Mucosa of gallbladder (tissue), 1 donor: ENCODE data around the gene FKBP5. TPM values are rescaled to one million over a fixed set of nuclear protein-coding genes. Genes with fewer than 3 reads are reported as not detected.
"Not testable (repeated sequence)": the region's sequence is repeated elsewhere in the genome, so short reads cannot be mapped to it uniquely, and the experiment has no call there.

Experiments
- DNase-seq: peaks from one replicate; pipeline ENCODE4 v3.0.0-alpha.2; 2020; ENCODE audit warnings: low spot score
- total RNA-seq: library from RNA; stranded (reverse); gene quantifications from one replicate; pipeline ENCODE4 v1.2.1, GENCODE V29; 2021
- donor health status: DM: no; HTN: no; CAD: no.

Gene FKBP5
- total RNA-seq, 1 donor from 2014 or later = 174 TPM

GRCh38 chr6:35724059-35724458 is 35.3 kb upstream of the FKBP5 start:
- DNase-seq = no peak

- DNase-seq = no peak
Measured at GRCh38 chr6:35723587-35723986, 34.9 kb upstream of the FKBP5 start.

GRCh38 chr6:35722121-35722761 is 33.5 kb upstream of the FKBP5 start:
- no peak for DNase-seq

GRCh38 chr6:35719830-35720733 is 31.4 kb upstream of the FKBP5 start:
- no peak for DNase-seq

GRCh38 chr6:35719404-35719829 is 30.7 kb upstream of the FKBP5 start:
- no peak for DNase-seq

GRCh38 chr6:35718911-35719381 is 30.2 kb upstream of the FKBP5 start:
- no peak for DNase-seq

- no peak for DNase-seq
Measured at GRCh38 chr6:35718375-35718736, 29.6 kb upstream of the FKBP5 start.

GRCh38 chr6:35717449-35718374 is 29.0 kb upstream of the FKBP5 start:
- no peak for DNase-seq

- DNase-seq = no peak
Measured at GRCh38 chr6:35716798-35717197, 28.1 kb upstream of the FKBP5 start.

- DNase-seq = no peak
Measured at GRCh38 chr6:35713006-35713767, 24.5 kb upstream of the FKBP5 start.

GRCh38 chr6:35711731-35712130 is 23.0 kb upstream of the FKBP5 start:
- DNase-seq = no peak

- no peak for DNase-seq
Measured at GRCh38 chr6:35710241-35710847, 21.6 kb upstream of the FKBP5 start.

GRCh38 chr6:35708585-35708984 is 19.9 kb upstream of the FKBP5 start:
- no peak for DNase-seq

- DNase-seq = no peak
Measured at GRCh38 chr6:35707714-35708407, 19.1 kb upstream of the FKBP5 start.

- no peak for DNase-seq
Measured at GRCh38 chr6:35706468-35706867, 17.8 kb upstream of the FKBP5 start.

- DNase-seq = no peak
Measured at GRCh38 chr6:35703554-35703953, 14.8 kb upstream of the FKBP5 start.

- no peak for DNase-seq
Measured at GRCh38 chr6:35698858-35699257, 10.1 kb upstream of the FKBP5 start.

- not testable (repeated sequence) for DNase-seq
Measured at GRCh38 chr6:35698430-35698829, 9.7 kb upstream of the FKBP5 start.

- DNase-seq = no peak
Measured at GRCh38 chr6:35694462-35694861, 5.7 kb upstream of the FKBP5 start.
